ENCODE data around the gene BBS9.

- TF ChIP-seq POLR2A (IDR thresholded peaks at IDR 0.05) (no peak), CTCF (IDR thresholded peaks at IDR 0.05) (no peak)
Observed at GRCh38 chr7:33432821-33433220, 303.5 kb downstream of the BBS9 start.

Measured in right lobe of liver (tissue), 4 donors.